IPS-18c (cell line): ENCODE results near the gene CTSO.

Experiments used
- H3K4me3 ChIP-seq: 2 replicates; pipeline ENCODE4 v1.7.0; 2013; ENCODE audit warnings: low read depth, mild to moderate bottlenecking, low read length, moderate library complexity; ENCODE audit not compliant: insufficient read depth
- H3K9me3 ChIP-seq: one replicate; pipeline ENCODE4 v1.6.1; 2013; ENCODE audit warnings: mild to moderate bottlenecking, low read length, moderate library complexity; ENCODE audit not compliant: control insufficient read depth, insufficient read depth

CTSO gene

DNA sequence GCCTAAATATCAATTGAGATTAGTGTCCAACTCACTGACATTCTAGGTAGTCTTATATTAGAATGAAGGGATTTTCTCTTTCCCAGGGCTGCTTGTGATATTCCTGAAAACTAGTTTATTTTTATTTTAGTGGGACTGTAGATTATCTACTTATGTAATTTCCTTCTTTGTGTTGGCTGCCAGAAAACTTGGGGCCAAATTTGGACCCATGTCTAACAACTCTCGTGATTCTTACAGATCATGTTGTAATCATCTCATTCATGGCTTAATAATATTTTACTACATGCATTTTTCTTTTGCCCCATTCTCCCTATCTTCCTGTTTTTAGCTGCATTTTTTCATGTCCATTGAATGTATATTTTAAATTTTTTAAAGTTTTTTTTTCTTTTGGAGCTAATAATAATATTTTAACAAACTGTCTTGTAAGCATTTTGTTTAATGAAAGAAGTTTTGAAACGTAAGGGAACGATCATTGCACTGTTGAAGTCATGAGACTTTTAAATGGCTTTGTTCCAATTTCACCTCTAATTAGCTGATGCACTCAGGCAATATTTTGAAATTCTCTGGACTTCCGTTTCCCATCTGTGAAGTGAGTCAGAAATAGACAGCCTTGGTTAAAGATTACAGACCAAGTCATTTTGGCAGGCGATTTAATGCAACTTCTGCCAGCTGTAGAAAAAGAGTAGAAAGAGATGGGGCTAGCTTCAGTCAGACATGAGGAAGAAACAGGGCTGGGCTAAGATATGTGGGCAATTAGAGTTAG, 64.5 kb downstream of the CTSO start:
- Histone ChIP-seq H3K4me3 (no peak overlapping the region), H3K9me3 (no peaks in the 10 kb centered on the region)

GRCh38 chr4:155887847-155888570, 65.7 kb downstream of the CTSO start:
- H3K9me3 ChIP-seq, result no peaks in the 10 kb centered on the region
- no peak overlapping the region for H3K4me3 ChIP-seq

DNA sequence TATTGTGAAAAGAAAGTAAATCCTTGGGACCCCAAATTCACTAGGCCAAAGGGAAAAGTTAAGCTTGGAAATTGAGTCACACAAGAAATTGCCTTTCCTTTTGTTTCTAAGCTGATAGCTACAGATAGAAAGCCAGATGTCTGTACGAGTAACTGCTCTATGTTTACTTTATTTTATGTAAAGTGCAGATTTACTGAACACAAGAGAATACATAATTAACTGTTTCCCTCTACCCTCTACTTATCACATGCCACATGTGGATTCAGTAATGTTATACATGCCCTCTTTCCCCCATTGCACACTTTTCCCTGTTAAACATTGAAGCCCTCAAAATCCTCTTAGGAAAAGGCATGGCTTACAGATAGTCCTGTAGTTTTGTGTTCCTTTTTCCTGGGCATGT, 66.6 kb downstream of the CTSO start:
- Histone ChIP-seq H3K9me3 (peaks cover 3% of the 10 kb centered on the region), H3K4me3 (no peak overlapping the region)

GRCh38 chr4:155885666-155886065, 68.0 kb downstream of the CTSO start:
- Histone ChIP-seq H3K4me3 (no peak overlapping the region), H3K9me3 (peaks cover 3% of the 10 kb centered on the region)

- peaks cover 3% of the 10 kb centered on the region for H3K9me3 ChIP-seq
Measured at GRCh38 chr4:155883895-155884294, 69.8 kb downstream of the CTSO start.

DNA sequence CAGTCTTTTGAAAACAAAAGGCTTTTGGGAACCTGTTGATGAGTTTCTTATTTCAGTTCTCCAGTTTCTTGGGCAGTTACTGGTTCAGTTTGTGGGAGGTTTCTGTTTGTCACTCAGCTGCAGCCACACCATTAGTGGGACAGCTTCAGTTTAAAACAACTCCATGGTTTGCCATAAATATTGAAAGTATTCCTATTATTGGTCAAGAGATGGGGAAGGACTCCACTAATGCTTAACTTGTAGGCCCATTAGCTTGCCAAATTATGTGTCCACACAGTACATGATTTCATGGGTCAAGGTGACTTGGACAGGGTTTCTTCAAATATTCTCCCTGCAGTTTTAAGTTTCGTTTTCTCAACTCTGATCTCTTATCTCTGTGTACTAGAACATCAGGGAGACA, 72.1 kb downstream of the CTSO start:
- no peak overlapping the region for H3K4me3 ChIP-seq
- peaks cover 3% of the 10 kb centered on the region for H3K9me3 ChIP-seq

More at GRCh38 chr4:155883895-155884294, 69.8 kb downstream of the CTSO start:
- H3K4me3 ChIP-seq, result no peak overlapping the region

DNA sequence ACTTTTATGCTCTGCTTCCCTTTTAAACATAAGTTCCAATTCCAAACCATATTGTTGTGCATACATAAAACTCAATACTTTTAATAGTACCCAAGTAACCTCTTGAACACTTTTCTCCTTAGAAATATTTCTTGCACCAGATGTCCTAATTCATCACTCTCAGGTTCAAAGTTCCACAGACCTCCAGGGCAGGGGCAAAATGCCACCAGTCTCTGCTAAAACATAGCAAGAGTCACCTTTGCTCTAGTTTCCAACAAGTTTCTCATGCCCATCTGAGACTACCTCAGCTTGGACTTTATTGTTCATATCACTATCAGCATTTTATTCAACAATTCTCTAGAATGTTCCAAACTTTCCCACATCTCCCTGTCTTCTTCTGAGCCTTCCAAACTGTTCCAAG, 73.9 kb downstream of the CTSO start:
- H3K9me3 ChIP-seq, result peaks cover 3% of the 10 kb centered on the region
- no peak overlapping the region for H3K4me3 ChIP-seq

- Histone ChIP-seq H3K4me3 (no peak overlapping the region), H3K9me3 (peaks cover 3% of the 10 kb centered on the region)
Measured at GRCh38 chr4:155878611-155879010, 75.1 kb downstream of the CTSO start.

DNA sequence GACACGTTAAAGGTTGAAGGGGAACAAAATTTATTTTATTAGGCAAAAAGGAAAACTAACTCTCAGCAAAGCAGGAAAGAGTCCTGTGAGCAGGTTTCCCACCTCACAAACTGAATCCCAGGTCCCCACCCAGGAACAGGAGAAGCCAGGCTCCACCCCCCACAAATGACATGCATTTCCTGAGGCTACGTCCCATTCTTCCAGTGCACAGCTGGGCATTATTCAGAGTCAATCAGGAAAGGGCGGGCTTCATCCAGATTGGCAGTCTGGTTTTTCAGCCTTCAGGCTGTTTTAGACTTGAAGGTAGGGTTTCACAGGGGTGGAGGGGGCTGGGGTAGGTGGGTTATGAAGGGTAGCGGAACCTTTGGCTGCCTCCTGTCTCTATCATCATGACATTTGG, 75.7 kb downstream of the CTSO start:
- no peak overlapping the region for H3K4me3 ChIP-seq
- peaks cover 3% of the 10 kb centered on the region for H3K9me3 ChIP-seq

DNA sequence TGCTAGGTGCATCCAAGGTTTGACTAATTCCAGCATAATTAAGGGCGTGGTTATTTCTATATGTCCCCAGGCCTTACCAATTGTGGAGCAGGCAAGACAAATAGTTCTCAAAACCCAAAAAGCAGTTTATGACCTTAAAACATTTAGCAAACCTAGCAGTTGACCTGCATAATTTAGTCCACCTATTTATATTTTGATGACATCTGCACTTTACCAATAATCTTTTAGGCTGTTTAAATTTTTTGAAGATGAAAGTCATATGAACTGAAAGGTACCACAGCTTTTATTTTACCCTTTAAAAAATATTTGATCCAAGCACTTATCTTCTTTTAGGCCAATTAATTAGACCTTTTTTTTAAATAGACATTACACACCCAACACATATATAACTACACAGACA, 77.8 kb downstream of the CTSO start:
- no peaks in the 10 kb centered on the region for H3K9me3 ChIP-seq
- no peak overlapping the region for H3K4me3 ChIP-seq
